RPMI8226 (cell line): ENCODE results near the gene RPH3AL.
"Not testable (repeated sequence)": the region's sequence is repeated elsewhere in the genome, so short reads cannot be mapped to it uniquely, and the experiment has no call there.

ENCODE experiments used
- DNase-seq: peaks from one replicate; pipeline ENCODE4 v3.0.0-alpha.2; 2015

Gene RPH3AL

GRCh38 chr17:279331-279730 lies 73.3 kb downstream of the RPH3AL start:
- DNase-seq: no peak

GRCh38 chr17:278676-279059 lies 73.9 kb downstream of the RPH3AL start:
- DNase-seq: no peak

GRCh38 chr17:278055-278675 lies 74.4 kb downstream of the RPH3AL start:
- DNase-seq: no peak

- DNase-seq: no peak
Measured at GRCh38 chr17:274902-275301, 77.7 kb downstream of the RPH3AL start.

- no peak for DNase-seq
Measured at GRCh38 chr17:273981-274832, 78.4 kb downstream of the RPH3AL start.

- not testable (repeated sequence) for DNase-seq
Measured at GRCh38 chr17:272856-273255, 79.8 kb downstream of the RPH3AL start.

- DNase-seq: not testable (repeated sequence)
Measured at GRCh38 chr17:271928-272623, 80.5 kb downstream of the RPH3AL start.

GRCh38 chr17:269616-270514 lies 82.7 kb downstream of the RPH3AL start:
- no peak for DNase-seq

- no peak for DNase-seq
Measured at GRCh38 chr17:266701-267667, 85.6 kb downstream of the RPH3AL start.

GRCh38 chr17:266219-266618 lies 86.4 kb downstream of the RPH3AL start:
- DNase-seq: no peak

GRCh38 chr17:265718-266117 lies 86.9 kb downstream of the RPH3AL start:
- DNase-seq: no peak

- no peak for DNase-seq
Measured at GRCh38 chr17:263773-264172, 88.8 kb downstream of the RPH3AL start.

- no peak for DNase-seq
Measured at GRCh38 chr17:263271-263670, 89.3 kb downstream of the RPH3AL start.

- DNase-seq: no peak
Measured at GRCh38 chr17:261635-262034, 91.0 kb downstream of the RPH3AL start.

- DNase-seq: no peak
Measured at GRCh38 chr17:260944-261343, 91.7 kb downstream of the RPH3AL start.

- DNase-seq: no peak
Measured at GRCh38 chr17:260031-260791, 92.4 kb downstream of the RPH3AL start.

- DNase-seq: no peak
Measured at GRCh38 chr17:259341-259976, 93.1 kb downstream of the RPH3AL start.

- DNase-seq: no peak
Measured at GRCh38 chr17:258906-259305, 93.7 kb downstream of the RPH3AL start.

GRCh38 chr17:258045-258734 lies 94.4 kb downstream of the RPH3AL start:
- DNase-seq: no peak
